Inflammatory macrophage treated with lipopolysaccharide for 1 hour (primary cell): ENCODE measurements around the gene BARX1.

Experiments
- DNase-seq, 2 donors: peaks; one replicate each; pipeline ENCODE4 v3.0.0-alpha.2; 2020 to 2022

Gene BARX1

DNA sequence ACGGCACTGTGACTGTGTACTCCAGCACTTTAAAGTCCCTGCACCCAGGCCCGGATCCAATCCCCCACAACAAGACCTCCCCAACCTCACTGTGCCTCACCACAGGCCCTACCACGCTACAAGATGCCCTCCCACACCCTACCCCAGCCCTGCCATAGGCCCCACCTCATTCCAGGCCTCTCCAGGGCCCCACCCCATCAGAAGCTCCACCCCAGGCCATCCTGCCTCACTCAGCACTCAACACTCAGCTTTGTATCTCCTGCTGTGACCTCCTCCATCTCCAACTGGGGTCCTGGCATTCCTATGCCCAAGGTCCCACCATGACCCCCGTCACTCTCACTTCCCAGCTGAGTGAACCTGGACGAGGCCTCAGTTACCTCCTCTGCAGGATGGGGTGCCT, 38.8 kb downstream of the BARX1 start:
- no peak for DNase-seq

DNA sequence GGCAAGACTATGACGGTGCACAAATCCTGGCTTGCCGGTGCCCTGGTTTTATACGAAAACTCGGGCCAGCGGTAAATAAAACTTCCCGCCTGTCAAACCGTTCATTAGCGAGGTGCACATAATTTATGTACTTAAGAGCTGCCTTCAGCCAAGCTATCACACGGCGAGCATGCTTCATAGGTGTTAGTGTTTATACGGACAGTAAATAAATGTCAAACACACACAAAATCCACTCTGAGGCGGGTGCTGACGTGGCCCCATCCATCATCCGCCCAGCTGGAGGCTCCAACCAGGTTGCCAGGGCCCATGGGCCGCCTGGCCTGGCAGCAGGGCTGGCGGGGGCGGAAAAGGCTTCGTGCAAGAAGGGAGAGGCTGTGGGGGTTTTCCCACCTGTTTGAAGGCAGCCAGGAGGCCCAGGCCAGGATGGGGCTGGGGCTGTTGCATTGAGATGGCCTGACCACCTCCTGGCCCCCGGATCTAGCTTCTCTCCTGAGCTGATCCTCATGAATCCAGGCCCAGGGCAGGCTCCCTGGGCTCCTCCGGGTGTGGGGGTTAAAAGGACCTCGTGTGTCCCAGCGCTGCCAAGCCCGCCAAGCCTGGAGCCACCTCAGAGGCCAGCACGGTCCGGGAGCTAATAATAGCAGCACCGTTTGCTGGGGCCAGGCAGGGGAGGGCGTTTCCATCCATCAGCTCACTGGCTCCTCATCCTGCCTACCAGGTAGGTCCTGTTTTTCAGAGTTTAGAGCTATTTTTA, 43.2 kb downstream of the BARX1 start:
- no peak for DNase-seq

DNA sequence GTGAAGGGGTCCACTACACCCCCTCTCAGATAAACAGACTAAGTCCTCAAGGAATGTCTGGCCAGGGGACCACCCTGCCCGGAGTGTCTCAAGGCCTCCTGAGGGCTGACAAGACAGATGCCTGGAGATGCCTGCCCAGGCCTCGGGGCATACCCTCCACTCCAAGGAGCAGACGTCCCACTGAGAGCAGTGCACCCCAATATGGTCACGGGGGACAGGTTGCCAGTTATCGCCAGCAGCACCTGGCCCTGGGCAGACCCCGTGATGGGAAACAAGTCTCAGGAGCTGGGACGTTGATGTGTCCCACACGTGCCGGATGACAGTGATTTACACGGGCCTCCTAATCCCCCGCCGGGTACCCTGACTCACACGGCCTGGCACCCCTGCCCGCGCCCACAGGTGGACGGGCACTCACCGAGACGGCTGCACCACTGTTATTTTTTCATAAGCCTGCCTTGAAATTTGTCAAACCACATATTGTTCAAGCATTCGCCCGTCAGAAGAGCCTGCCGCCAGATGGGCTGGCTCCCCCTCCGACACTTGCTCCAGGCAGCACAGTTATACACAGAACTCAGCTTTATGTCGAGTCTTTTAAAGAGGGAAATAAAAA, 43.9 kb downstream of the BARX1 start:
- no peak for DNase-seq

DNA sequence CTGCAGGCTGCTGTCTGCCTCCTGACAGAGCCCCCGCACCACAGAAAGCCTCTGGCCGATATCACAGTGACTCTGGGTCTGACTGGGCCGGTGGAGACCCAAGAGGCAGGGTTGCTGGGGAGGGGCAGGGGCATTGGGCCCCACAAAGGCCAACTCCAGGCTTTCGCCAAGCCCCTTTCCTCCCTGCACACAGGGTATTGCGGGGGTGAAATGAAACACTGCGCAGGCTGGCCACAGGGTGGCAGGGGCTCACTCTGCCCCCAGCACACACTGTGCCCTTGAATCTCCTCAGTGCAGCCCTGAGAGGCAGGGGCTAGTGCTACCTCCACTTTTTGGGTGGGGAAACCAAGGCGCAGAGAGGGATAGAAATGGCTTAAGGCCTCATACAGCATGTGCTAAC, 44.6 kb downstream of the BARX1 start:
- no peak for DNase-seq

DNA sequence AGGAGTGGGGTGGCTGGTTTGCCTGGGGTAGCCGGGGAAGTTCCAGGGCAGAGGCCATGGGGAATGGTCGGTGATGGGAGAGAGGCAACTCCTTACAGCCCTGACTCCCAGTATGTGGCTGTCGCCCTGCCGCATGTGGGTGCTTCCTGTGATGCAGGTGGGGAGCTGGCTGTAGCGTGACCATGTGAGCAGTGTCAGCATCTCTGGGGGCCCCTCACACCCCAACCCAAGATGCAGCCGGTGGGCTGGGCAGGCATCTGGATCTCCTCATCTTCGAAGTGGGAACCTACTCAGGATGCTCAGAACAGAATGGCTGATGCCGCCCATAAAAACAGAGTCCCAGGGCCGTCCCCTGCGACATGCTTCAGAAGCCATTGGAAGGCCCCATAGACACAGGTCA, 45.0 kb downstream of the BARX1 start:
- no peak for DNase-seq

DNA sequence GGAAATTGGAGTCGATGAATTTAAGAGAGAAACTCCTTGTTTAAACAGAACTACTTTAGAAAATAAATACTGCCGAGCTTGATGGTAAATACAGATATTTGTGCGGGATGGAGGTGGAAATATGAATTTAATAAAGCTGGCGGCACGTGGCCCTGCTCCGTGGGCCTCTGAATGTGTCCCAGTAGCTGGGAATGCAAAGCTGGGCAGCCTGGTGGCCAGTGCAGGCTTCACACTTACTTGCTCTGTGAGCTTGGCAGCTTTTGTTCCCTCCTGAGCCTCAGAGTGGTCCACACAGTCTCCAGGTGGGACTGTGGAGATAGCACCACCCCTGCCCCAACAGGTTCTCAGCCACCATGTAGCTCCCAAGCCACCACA, 45.9 kb downstream of the BARX1 start:
- no peak for DNase-seq

DNA sequence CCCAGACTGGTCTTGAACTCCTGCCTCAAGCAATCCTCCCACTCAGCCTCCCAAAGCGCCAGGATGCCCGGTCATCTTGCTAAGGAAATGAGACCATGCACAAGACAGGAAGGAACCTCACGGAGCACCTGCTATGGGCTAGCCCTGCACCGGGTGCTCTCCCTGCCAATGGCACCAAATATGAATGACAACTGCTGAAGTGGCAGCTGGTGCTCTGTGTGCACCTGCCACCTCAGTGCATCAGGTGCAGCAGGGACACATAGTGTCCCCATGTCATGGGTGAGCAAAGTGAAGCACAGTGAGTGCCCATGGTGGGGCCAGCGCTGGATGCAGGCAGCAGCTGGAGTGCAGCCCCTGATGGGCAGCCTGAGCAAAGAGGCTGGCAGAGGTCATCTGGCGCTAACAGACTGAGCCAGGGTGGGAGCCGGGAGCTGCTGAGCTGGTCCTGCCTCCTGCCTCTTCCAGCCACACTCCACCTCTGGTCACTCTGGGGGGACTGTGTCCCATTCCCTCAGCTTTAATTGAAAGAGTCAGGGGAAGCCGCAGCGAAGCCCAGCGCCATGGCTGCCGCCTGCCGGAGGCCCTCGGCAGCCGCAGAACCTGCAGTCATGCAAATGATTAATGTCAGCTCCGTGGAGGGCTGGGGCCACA, 46.4 kb downstream of the BARX1 start:
- DNase-seq: no peak

DNA sequence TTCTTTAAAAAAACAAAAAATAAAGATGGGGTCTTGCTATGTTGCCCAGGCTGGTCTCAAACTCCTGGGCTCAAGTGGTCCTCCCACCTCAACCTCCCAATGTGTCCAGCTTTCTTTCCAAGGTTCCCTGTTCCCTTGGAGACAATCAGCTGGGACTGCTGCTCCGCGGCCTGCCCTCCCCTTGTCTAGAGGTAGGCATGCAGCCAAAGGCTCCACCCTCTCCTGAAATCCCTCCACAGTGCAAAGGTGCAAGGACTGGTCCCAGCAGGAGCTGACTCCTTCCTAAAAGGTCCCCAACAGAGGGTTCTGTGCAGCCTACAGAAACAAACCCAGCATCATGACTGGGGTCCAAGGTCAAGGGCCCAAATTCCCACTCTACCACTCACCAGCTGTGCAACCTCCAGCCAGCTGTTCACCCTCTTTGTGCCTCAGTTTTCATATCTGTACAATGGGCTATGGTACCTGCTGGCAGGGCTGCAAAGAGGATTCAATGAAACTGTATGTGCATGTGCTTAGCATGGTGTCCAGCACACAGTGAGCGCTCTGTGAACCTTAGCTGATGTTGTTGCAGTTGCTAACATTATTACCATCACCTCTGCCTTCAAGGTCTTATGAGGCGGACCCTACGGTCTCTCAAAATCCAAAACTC, 47.5 kb downstream of the BARX1 start:
- DNase-seq: no peak

DNA sequence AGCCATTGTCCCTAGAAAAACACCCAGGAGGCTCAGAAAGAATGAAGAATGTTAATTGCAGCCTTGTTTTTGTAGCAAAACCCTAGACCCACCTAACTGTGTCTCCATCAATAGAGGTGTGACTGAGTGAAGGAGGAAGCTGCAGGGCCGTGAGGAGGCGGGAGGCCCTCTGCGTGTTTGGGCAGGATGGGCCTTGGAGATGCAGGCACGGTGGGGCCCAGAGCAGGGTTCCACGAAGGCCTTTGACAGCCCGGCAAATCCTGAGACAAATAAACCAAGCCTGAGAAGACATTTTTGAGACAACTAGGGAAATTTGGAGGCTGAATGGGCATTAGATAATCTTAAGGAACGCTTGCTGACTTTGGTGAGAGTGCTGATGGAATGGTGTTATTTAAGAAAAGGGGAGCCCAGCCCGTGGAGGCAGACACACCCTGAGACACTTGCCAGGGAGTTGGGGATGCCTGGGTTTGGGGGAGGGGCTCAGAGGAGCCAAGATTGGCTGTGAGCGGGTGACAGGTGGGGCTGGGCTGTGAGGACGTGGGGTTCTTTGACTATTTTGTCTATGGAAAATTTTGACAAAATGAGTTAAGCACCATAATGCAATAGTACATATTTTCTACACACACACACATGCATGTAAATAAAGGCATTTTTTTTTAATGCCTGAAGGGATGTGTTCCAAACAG, 48.8 kb downstream of the BARX1 start:
- no peak for DNase-seq

DNA sequence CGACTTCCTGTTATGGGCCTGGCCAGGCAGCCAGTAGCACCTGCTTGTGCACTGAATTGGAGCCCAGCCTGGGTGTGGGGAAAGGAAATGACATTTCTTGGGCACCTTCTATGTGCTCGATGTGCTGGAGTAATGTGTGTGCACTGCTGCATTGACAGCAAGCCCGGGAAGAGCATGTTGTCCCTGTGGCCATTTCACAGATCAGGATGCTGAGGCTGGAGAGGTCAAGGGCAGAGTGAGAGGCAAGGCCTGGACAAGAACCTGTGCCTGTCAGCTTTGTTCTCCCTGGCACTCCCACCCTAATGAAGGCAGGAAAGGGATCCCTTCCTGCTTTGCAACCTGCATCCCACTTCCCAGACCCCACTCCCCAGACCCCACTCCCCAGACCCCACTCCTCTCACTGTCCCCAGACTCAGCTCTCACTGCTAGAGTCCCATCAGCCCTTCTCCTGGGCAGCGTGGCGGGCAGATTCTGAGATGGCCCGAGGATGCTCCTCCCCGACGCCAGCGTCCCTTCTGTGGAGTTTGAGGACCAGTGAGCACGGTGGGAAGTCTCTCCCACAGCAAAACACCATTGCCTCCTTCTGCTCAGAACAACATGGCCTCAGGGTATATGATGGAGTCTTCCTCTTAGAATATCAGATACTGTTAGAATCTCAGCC, 49.6 kb downstream of the BARX1 start:
- no peak for DNase-seq

DNA sequence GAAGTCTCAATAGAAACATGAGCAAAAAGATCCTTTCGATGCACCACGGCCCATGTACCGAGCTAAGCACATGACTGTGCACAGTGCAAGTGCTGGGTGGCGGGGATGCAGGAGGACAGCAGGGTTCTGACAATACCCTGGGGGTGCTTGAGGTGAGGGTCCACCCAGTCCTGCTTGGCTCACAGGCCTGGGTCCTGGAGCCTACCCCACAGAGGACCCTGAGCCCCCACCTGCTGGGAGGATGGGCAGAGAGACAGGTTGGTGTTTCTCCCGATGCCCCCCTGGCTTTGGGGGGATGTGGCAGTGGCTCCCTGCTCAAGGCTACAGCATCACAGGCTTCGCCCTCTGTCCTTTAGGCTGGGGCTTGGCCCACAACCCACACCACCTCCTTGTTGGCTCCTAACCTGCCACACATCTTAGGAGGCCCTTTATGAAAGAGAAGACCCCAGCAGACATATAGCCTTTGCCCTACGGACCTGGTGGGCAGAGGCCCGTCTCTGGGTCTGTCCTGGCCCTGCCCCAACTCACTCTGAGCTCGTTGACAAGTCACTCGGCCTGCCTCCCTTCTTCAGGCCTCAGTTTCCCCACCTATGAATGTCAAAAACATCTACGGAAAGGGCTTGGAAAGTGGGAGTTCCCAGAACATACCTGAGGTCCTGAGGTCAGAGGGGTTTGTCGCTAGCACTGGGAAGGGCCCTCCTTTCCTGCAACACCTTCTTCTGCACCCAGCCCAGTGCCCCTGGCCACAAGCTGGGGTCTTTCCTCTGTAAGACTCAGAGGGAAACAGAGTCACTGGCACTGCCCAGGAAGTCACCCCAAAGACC, 50.3 kb downstream of the BARX1 start:
- no peak for DNase-seq

DNA sequence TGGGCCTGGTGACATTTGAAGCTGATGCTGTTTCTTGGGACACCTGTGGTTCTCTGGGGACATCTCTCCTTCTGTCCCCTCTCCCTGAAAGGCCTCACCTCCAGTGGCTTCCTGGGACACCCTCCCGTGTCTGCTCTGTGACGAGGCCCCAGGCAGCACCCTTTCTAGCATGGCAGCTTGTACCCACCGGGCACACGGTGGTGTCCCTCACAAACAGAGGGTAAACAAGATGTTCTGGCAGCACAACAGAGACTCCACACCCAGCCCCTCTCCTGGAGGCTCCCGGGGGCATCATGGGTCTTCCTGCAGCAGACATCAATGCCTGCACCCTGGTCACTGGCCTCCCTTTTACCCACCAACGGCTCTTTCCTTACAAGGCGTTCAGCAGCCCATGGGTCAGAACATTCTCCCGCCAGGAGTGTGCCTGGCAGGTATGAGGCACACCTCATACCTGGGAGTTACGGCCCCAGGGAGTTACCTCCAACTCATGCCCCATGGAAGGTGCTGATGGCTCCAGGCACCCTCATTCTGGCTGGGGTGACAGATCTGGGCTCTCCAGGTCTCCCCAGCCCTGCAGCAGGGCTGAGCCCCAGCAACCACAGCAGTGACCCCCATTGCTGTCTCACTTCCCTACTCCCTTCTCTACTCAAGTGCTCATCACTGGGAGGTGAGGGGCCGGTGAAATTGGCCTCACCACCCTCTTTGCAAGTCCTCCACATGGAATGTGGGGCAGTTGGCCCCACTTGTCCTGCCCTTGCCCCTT, 51.1 kb downstream of the BARX1 start:
- DNase-seq: no peak

DNA sequence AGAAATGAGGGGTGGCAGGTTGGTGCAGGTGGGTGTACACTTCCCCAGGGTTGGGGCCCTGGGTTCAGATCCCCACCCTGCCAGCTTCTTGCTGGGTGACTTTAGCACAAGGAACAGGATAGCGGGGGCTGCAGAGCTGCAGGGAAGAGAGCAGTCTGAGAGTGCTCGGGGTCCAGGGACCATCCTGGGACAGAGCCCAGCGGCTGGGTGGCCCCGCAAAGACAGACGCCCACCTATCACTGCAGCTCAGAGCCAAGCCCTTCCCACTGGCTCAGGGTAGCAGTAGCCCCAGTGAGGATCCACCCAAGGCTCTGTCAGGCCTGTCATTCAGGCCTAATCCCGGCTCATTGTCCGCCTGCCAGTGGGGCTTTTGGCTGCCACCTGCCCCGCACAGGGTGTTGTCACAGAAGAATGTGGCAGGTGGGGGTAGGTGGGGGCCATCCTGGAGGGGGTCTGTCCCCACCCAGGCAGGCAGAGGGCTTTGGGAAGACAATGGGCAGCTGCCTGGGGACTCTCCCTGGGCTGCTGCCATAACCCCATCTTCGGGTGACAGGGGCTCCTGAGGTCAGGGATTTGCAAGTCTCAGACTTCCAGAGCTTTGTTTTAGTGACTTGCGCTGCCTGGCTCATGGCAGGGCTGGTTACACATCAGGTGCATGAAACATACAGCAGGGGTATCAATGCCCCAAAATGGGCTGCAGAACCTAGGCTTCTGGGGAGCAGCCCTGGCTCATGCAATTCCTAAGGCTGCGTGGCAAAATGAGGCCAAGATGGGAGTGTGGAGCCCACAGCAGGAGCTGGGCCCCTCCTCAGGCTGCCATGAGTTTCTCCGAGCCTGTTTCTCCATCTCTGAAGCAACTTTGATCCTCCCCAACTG, 52.1 kb downstream of the BARX1 start:
- no peak for DNase-seq

DNA sequence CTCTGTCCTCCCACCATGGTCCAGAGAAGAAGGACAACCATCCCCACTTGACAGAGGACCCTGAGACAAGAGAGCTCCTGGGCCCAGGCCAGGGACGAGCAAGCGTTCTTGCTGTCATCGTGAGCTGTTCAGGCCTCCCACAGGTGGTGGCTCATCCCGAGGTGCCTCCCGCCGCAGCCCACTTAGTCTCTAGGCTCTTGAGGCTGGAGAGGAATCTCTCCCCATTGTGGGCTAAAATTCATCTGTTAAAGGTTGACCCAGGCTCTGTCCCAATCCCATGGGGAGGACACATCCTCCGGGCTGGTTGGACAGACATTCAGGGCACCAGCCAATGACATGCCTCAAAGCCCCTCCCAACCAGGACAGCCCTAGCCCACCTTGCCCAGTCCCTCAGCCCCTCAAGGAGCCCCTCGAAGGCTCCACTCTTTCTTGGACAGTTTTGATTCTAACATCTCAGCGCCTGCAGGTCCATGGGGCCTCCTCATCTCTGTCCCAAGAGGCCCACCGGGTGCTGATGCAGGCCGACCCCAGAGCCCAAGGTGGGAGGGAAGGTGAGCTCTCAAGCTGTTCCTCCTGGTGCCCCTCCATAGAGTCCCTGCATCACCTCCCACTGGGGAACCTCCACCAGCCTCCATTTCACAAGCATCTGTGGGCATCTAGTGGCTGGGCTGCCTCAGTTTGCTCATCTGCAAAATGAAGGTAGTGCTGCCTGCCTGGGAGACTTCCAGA, 52.9 kb downstream of the BARX1 start:
- no peak for DNase-seq
